Hepatocyte (in vitro differentiated cells): Measurements from ENCODE around the gene NBAS. TPM values are rescaled to one million over a fixed set of nuclear protein-coding genes. Genes with fewer than 3 reads are reported as not detected.

Experiments
- DNase-seq: peaks from one replicate; pipeline ENCODE4 v3.0.0-alpha.2; 2016; ENCODE audit warnings: low spot score
- H2AFZ ChIP-seq: fragments of 200-600 bp; sonication (generic); 2 replicates; pipeline ENCODE4 v1.6.0; 2016; ENCODE audit warnings: antibody characterized with exemption, mild to moderate bottlenecking
- H3K27ac ChIP-seq: fragments of 200-600 bp; sonication (generic); 2 replicates; pipeline ENCODE4 v1.5.1; 2016; ENCODE audit warnings: mild to moderate bottlenecking
- H3K27me3 ChIP-seq: fragments of 200-600 bp; sonication (generic); 2 replicates; pipeline ENCODE4 v1.6.1; 2016
- H3K36me3 ChIP-seq: fragments of 200-600 bp; sonication (generic); replicated peaks from 2 replicates; pipeline ENCODE4 v1.5.1; 2016; ENCODE audit warnings: low read depth; ENCODE audit not compliant: insufficient read depth
- H3K4me1 ChIP-seq: fragments of 200-600 bp; sonication (generic); 2 replicates; pipeline ENCODE4 v1.5.1; 2016; ENCODE audit warnings: mild to moderate bottlenecking, moderate library complexity; ENCODE audit not compliant: insufficient read depth
- H3K4me2 ChIP-seq: fragments of 200-600 bp; sonication (generic); 2 replicates; pipeline ENCODE4 v1.6.0; 2016
- H3K4me3 ChIP-seq: fragments of 200-600 bp; sonication (generic); 2 replicates; pipeline ENCODE4 v1.5.1; 2016; ENCODE audit warnings: mild to moderate bottlenecking
- H3K79me2 ChIP-seq: fragments of 200-600 bp; sonication (generic); 2 replicates; pipeline ENCODE4 v1.6.0; 2017; ENCODE audit warnings: mild to moderate bottlenecking
- H3K9me2 ChIP-seq: fragments of 200-600 bp; sonication (generic); replicated peaks from 2 replicates; pipeline ENCODE4 v1.6.0; 2017; ENCODE audit warnings: mild to moderate bottlenecking; ENCODE audit not compliant: insufficient read depth
- H3K9me3 ChIP-seq: fragments of 200-600 bp; sonication (generic); 2 replicates; pipeline ENCODE4 v1.5.1; 2016; ENCODE audit warnings: low read depth, mild to moderate bottlenecking
- H4K20me1 ChIP-seq: fragments of 200-600 bp; sonication (generic); 2 replicates; pipeline ENCODE4 v1.6.0; 2016; ENCODE audit warnings: mild to moderate bottlenecking; ENCODE audit not compliant: insufficient read depth, poor library complexity, severe bottlenecking
- CTCF ChIP-seq: fragments of 200-600 bp; sonication (generic); IDR thresholded peaks from 2 replicates; pipeline ENCODE4 v1.5.1; 2016; ENCODE audit warnings: antibody characterized with exemption, mild to moderate bottlenecking; ENCODE audit not compliant: poor library complexity
- EZH2 ChIP-seq: fragments of 200-600 bp; sonication (generic); IDR thresholded peaks from 2 replicates; pipeline ENCODE4 v1.6.1; 2016; ENCODE audit warnings: antibody characterized with exemption, mild to moderate bottlenecking, borderline replicate concordance
- EZH2phosphoT487 ChIP-seq: fragments of 200-600 bp; sonication (generic); IDR thresholded peaks from one replicate; pipeline ENCODE4 v1.6.1; 2018; ENCODE audit warnings: antibody characterized with exemption, mild to moderate bottlenecking, low read depth, moderate library complexity; ENCODE audit not compliant: unreplicated experiment, severe bottlenecking
- WGBS: methylation state at CpG from one replicate; pipeline ENCODE4 v1.1.6; 2016; ENCODE audit warnings: low lambda C conversion rate; ENCODE audit errors: missing lambda C conversion rate; 5-methylcytosine and 5-hydroxymethylcytosine counted together
- polyA plus RNA-seq: library from polyadenylated mRNA; unstranded; fragments of >200 nt; fragmentation: Nextera tagmentation; extraction: Ambion mirVana; gene quantifications from 2 replicates; pipeline ENCODE4 v1.2.1, GENCODE V29; 2016
- total RNA-seq: library from RNA; depleted of rRNA; stranded (reverse); fragments of >200 nt; gene quantifications from 2 replicates; pipeline ENCODE4 v1.2.3, GENCODE V29; 2014

NBAS gene
- total and polyA plus RNA-seq, 2 experiments from 2014 or later: 20.8 to 47.2 TPM

GRCh38 chr2:15494877-15495276, 66.3 kb downstream of the NBAS start:
- DNase-seq: no peak
- Histone ChIP-seq H3K4me1 (no peaks in the 10 kb centered on the region), H3K9me3 (no peaks in the 10 kb centered on the region), H3K36me3 (no peaks in the 10 kb centered on the region), H3K9me2 (no peaks in the 10 kb centered on the region), H2AFZ (no peak overlapping the region), H3K27ac (no peak overlapping the region), H3K4me2 (no peak overlapping the region), H4K20me1 (no peaks in the 10 kb centered on the region), H3K79me2 (no peaks in the 10 kb centered on the region), H3K4me3 (no peak overlapping the region), H3K27me3 (no peaks in the 10 kb centered on the region)
- 95% methylated on average over 5 of the region's 5 CpGs for WGBS
- TF ChIP-seq CTCF (no peak), EZH2 (no peak), EZH2phosphoT487 (no peak)

- no peak overlapping the region for H3K27ac ChIP-seq
- no peak for DNase-seq
- H3K4me3 ChIP-seq: no peak overlapping the region
- H3K79me2 ChIP-seq: no peaks in the 10 kb centered on the region
- H3K9me2 ChIP-seq: no peaks in the 10 kb centered on the region
- 97% methylated on average over 4 of the region's 4 CpGs for WGBS
- no peak overlapping the region for H2AFZ ChIP-seq
- H3K4me2 ChIP-seq: no peak overlapping the region
- H3K4me1 ChIP-seq: no peaks in the 10 kb centered on the region
- no peaks in the 10 kb centered on the region for H3K36me3 ChIP-seq
- no peak for TF ChIP-seq EZH2phosphoT487
- no peak for TF ChIP-seq EZH2
- no peak for TF ChIP-seq CTCF
- no peaks in the 10 kb centered on the region for H3K9me3 ChIP-seq
- no peaks in the 10 kb centered on the region for H4K20me1 ChIP-seq
- H3K27me3 ChIP-seq: no peaks in the 10 kb centered on the region
These were observed 68.3 kb downstream of the NBAS start for GRCh38 chr2:15492773-15493325.

GRCh38 chr2:15486770-15487169, 74.4 kb downstream of the NBAS start:
- H3K4me3 ChIP-seq: no peak overlapping the region
- H3K36me3 ChIP-seq: no peaks in the 10 kb centered on the region
- WGBS: 98% methylated on average over 2 of the region's 2 CpGs
- H3K9me3 ChIP-seq: no peaks in the 10 kb centered on the region
- no peaks in the 10 kb centered on the region for H3K27me3 ChIP-seq
- H3K4me2 ChIP-seq: no peak overlapping the region
- H3K9me2 ChIP-seq: no peaks in the 10 kb centered on the region
- H3K4me1 ChIP-seq: no peaks in the 10 kb centered on the region
- H2AFZ ChIP-seq: no peak overlapping the region
- TF ChIP-seq EZH2phosphoT487 (no peak), CTCF (no peak), EZH2 (no peak)
- H3K27ac ChIP-seq: no peak overlapping the region
- H4K20me1 ChIP-seq: no peaks in the 10 kb centered on the region
- H3K79me2 ChIP-seq: no peaks in the 10 kb centered on the region
- DNase-seq: no peak

- no peaks in the 10 kb centered on the region for H3K79me2 ChIP-seq
- H3K27ac ChIP-seq: no peak overlapping the region
- H3K9me2 ChIP-seq: no peaks in the 10 kb centered on the region
- no peak overlapping the region for H3K4me3 ChIP-seq
- H3K9me3 ChIP-seq: no peaks in the 10 kb centered on the region
- no peak for DNase-seq
- H3K4me2 ChIP-seq: no peak overlapping the region
- no peaks in the 10 kb centered on the region for H3K36me3 ChIP-seq
- 81% methylated on average over 5 of the region's 5 CpGs for WGBS
- no peak overlapping the region for H2AFZ ChIP-seq
- H3K4me1 ChIP-seq: no peaks in the 10 kb centered on the region
- H3K27me3 ChIP-seq: no peaks in the 10 kb centered on the region
- no peaks in the 10 kb centered on the region for H4K20me1 ChIP-seq
- TF ChIP-seq EZH2phosphoT487 (no peak), CTCF (no peak), EZH2 (no peak)
These were observed 75.2 kb downstream of the NBAS start for GRCh38 chr2:15485949-15486348.
